H1 (cell line): ENCODE data around the gene STH. TPM values are rescaled to one million over a fixed set of nuclear protein-coding genes. Genes with fewer than 3 reads are reported as not detected.

Source experiments
- SIN3A ChIP-seq, 2 experiments: IDR thresholded peaks in 1 of 2; conservative IDR thresholded peaks in 1 of 2; 2 replicates each; pipeline ENCODE4 v1.6.1; 2011 to 2012; ENCODE audit warnings: low read length in 2 of 2, improper control_type of control experiment in 1 of 2, low read depth in 1 of 2, mild to moderate bottlenecking in 1 of 2
- polyA plus RNA-seq, 7 experiments: library from polyadenylated mRNA; depleted of rRNA in 3 of 7; stranded (reverse) in 5 of 7; unstranded in 2 of 7; fragments of >200 nt in 5 of 7; fragments of 200-250 nt in 2 of 7; gene quantifications; 1 replicate in 5 of 7; 2 replicates in 1 of 7; 4 replicates in 1 of 7; pipeline versions ENCODE4 v1.2.1 to v1.2.3, GENCODE V29; 2011 to 2013; ENCODE audit warnings: missing spikeins in 2 of 7, mixed read lengths in 2 of 7
- total RNA-seq: library from RNA; stranded (reverse); fragmentation: NEBNext Ultra II Directional; extraction: Animal tissue kit (Norgen Biotek cat#: 25700); gene quantifications from 2 replicates; pipeline ENCODE4 v1.2.1, GENCODE V29; 2021

Gene STH
- total and polyA plus RNA-seq, 2 of the 8 experiments (the other 6 are each of a cell fraction or from before 2014, with no cell fraction given): not detected

DNA sequence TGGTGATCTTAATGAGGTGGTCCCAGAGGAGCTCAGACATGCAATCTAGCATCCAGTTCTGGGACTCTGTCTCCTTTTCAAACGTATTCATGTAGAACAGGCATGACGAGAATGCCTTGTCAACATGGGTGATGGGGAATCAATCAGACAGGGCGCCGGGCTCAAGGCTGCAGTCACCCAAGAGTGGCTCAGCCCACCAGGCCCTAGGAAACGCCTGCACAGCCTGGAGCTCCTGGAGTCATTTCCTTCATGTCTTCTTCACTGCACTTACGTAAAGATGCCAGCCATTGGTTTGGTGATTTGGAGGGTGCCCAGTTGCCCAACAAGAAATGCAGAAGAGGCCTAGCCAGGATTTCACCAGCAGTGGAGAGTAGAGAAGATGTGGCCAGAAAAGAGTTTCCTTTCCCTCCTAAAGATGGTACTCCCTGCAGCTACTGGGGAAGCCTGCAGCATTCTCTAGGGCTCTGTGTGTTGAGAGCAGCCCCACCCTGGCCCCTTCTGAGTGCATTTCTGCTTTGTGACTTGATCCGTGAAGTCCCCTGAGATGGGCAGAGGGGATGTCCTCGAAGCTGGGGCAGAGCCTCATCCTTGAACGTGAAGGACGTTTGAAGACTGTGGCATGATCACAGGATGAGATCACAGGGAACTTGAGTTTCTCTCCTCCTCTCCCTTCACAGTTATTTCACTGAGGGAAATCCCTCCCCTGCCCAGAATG, 24.0 kb upstream of the STH start (continued):
- TF ChIP-seq SIN3A (conservative IDR thresholded peaks at IDR 0.05 in 1 of 2, IDR thresholded peaks at IDR 0.05 in 1 of 2; ENCODE audit: low read depth in 1 of 2, low read length in 2 of 2): no peak
